OCI-LY3 (cell line): ENCODE measurements around the gene ERGIC3.

Source experiments
- EZH2phosphoT487 ChIP-seq: fragments of 200-600 bp; shearing (Covaris generic); IDR thresholded peaks from 2 replicates; pipeline ENCODE4 v1.6.1; 2018; ENCODE audit warnings: antibody characterized with exemption, mixed run types, low read depth
- TF ChIP-seq, protein P1 (sequence below): fragments of 200-600, 300-600 bp; sonication (generic); IDR thresholded peaks from 2 replicates; pipeline ENCODE4 v1.5.1; 2014; ENCODE audit warnings: antibody characterized with exemption, low read length, low read depth

DNA sequence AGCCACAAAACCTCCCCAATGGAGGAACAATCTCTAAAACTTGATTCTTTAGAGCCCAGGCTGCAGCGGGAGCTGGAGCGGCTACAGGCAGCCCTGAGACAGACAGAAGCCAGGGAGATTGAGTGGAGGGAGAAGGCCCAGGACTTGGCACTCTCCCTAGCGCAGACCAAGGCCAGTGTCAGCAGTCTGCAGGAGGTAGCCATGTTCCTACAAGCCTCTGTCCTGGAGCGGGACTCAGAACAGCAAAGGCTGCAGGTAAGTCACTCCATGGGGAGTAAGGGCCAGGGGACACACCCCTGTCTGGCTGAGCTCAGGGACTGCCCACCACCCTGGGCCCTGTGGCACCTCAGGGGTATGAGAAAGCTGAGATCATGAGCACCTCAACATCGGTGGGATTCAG is 37.1 kb upstream of the ERGIC3 start:
- TF ChIP-seq, protein P1, sequence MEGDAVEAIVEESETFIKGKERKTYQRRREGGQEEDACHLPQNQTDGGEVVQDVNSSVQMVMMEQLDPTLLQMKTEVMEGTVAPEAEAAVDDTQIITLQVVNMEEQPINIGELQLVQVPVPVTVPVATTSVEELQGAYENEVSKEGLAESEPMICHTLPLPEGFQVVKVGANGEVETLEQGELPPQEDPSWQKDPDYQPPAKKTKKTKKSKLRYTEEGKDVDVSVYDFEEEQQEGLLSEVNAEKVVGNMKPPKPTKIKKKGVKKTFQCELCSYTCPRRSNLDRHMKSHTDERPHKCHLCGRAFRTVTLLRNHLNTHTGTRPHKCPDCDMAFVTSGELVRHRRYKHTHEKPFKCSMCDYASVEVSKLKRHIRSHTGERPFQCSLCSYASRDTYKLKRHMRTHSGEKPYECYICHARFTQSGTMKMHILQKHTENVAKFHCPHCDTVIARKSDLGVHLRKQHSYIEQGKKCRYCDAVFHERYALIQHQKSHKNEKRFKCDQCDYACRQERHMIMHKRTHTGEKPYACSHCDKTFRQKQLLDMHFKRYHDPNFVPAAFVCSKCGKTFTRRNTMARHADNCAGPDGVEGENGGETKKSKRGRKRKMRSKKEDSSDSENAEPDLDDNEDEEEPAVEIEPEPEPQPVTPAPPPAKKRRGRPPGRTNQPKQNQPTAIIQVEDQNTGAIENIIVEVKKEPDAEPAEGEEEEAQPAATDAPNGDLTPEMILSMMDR, result no peak
- no peak for TF ChIP-seq EZH2phosphoT487
